ENCODE results near the gene PCMT1. TPM values are rescaled to one million over a fixed set of nuclear protein-coding genes. Genes with fewer than 3 reads are reported as not detected.
"Not testable (repeated sequence)": the region's sequence is repeated elsewhere in the genome, so short reads cannot be mapped to it uniquely, and the experiment has no call there.

Gene PCMT1
- total RNA-seq, 2 donors from 2014 or later = 68.5 to 72.6 TPM

DNA sequence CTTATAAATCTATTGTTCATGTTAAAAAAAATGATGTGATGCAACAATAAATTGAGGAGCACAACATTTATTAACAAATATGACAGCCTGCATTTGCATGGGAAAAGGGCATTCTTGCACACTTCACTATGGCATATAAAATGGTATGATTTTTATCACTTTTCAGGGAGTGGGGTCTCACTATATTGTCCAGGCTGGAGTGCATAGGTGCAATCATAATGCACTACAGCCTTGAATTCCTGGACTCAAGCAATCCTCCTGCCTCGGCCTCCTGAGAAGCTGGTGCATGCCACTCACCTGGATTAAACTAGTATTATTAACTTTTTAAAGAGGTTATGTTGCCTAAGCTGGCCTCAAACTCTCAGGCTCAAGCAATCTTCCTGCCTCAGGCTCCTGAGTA is 14.6 kb upstream of the PCMT1 start:
- H3K4me3 ChIP-seq (ENCODE audit: low read length) = no peak overlapping the region
- H3K27ac Mint-ChIP-seq = no peak overlapping the region
- peaks cover 66% of the 10 kb centered on the region for H3K36me3 ChIP-seq (ENCODE audit: control insufficient read depth, insufficient read depth, low read length)
- H3K9me3 ChIP-seq (ENCODE audit: control insufficient read depth, low read length) = no peaks in the 10 kb centered on the region
- no peaks in the 10 kb centered on the region for H3K9me3 Mint-ChIP-seq
- peaks cover 1% of the 10 kb centered on the region for H3K27me3 Mint-ChIP-seq (ENCODE audit: insufficient read depth)
- no peaks in the 10 kb centered on the region for H3K4me1 Mint-ChIP-seq
- peaks cover 58% of the 10 kb centered on the region for H3K36me3 Mint-ChIP-seq (ENCODE audit: low read depth)
- DNase-seq = no peak
- no peaks in the 10 kb centered on the region for H3K4me1 ChIP-seq (ENCODE audit: control insufficient read depth, insufficient read depth, low read length)
- H3K27ac ChIP-seq (ENCODE audit: low read depth, low read length) = no peak overlapping the region
- WGBS, 2 experiments (ENCODE audit: insufficient coverage in 1 of 2, insufficient read length in 1 of 2) = 89% methylated on average over 1 of the region's 1 CpG; no CpG with 5 or more reads in 1 of the 2 experiments
- H3K27me3 ChIP-seq (ENCODE audit: control insufficient read depth, insufficient read depth, low read length, poor library complexity, severe bottlenecking) = no peaks in the 10 kb centered on the region
- H3K9ac ChIP-seq (ENCODE audit: extremely low read depth, low read length, poor library complexity, severe bottlenecking) = no peak overlapping the region
- TF ChIP-seq, protein P1, sequence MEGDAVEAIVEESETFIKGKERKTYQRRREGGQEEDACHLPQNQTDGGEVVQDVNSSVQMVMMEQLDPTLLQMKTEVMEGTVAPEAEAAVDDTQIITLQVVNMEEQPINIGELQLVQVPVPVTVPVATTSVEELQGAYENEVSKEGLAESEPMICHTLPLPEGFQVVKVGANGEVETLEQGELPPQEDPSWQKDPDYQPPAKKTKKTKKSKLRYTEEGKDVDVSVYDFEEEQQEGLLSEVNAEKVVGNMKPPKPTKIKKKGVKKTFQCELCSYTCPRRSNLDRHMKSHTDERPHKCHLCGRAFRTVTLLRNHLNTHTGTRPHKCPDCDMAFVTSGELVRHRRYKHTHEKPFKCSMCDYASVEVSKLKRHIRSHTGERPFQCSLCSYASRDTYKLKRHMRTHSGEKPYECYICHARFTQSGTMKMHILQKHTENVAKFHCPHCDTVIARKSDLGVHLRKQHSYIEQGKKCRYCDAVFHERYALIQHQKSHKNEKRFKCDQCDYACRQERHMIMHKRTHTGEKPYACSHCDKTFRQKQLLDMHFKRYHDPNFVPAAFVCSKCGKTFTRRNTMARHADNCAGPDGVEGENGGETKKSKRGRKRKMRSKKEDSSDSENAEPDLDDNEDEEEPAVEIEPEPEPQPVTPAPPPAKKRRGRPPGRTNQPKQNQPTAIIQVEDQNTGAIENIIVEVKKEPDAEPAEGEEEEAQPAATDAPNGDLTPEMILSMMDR (conservative IDR thresholded peaks at IDR 0.05) = no peak
- no peak overlapping the region for H3K4me3 Mint-ChIP-seq

- not testable (repeated sequence) for H3K9me3 ChIP-seq (ENCODE audit: control insufficient read depth, low read length); H3K4me1 ChIP-seq (ENCODE audit: control insufficient read depth, insufficient read depth, low read length); H3K27me3 ChIP-seq (ENCODE audit: control insufficient read depth, insufficient read depth, low read length, poor library complexity, severe bottlenecking); DNase-seq; H3K9me3 Mint-ChIP-seq; H3K9ac ChIP-seq (ENCODE audit: extremely low read depth, low read length, poor library complexity, severe bottlenecking); H3K27me3 Mint-ChIP-seq (ENCODE audit: insufficient read depth); H3K27ac ChIP-seq (ENCODE audit: low read depth, low read length)
- 90 to 92% methylated on average over 7 to 10 of the region's 10 CpGs for WGBS, 2 experiments (ENCODE audit: insufficient coverage in 1 of 2, insufficient read length in 1 of 2)
- Histone ChIP-seq H3K36me3 (ENCODE audit: control insufficient read depth, insufficient read depth, low read length) (peaks cover 33% of the 10 kb centered on the region), H3K4me3 (ENCODE audit: low read length) (peak overlapping the region; percentile 99)
- peak overlapping the region; percentile 95 for H3K27ac Mint-ChIP-seq
- peaks cover 31% of the 10 kb centered on the region for H3K36me3 Mint-ChIP-seq (ENCODE audit: low read depth)
- peak overlapping the region; percentile 97 for H3K4me3 Mint-ChIP-seq
- peaks cover 10% of the 10 kb centered on the region for H3K4me1 Mint-ChIP-seq
These were observed 4.3 kb upstream of the PCMT1 start for GRCh38 chr6:149745252-149745651.

DNA sequence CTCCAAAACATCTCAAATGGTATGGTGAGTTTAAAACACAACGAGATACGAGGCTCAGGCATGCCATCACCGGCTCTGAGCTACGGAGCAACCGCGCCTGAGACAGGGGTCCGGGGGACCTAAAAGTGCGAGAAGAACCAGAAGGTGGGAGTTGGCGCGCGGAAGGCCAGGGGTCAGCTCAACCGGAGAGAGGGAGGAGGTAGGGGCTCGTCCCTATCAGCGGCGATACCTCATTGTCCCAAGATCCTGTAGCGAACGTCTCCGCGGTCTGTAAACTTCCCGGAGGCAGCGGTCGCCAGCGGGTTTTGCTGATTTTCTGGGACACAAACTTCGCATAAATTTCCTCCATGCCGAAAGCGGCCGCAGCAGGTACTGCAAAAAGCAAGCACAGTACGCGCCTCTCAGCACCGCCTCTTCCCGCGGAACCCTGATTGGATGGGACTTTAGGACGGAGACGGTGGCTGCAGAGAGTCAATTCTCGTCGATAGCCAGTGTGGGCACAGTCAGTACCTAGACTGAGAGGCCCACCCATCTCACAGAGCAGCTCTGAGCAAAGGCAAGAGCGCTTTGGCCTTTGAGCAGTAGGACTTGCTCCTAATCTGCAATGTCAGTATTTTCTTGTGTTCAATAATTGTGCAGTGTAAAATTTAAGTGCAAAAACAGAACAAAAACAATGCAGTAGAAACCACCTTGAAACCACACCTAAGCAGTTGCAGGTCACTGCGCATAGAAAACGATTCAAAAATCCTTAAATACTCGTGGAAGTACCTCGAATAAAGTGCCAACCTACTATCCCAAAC is 3.2 kb upstream of the PCMT1 start, which contains the start of gene NUP43:
Gene NUP43, minus strand, starts transcription at position 383 of the 800 bp plus-strand sequence. Its CDS starts 34 bp downstream, at position 349.
- Histone ChIP-seq H3K9me3 (ENCODE audit: control insufficient read depth, low read length) (no peaks in the 10 kb centered on the region), H3K4me3 (ENCODE audit: low read length) (peak within 1 kb of the TSS; percentile 99), H3K27me3 (ENCODE audit: control insufficient read depth, insufficient read depth, low read length, poor library complexity, severe bottlenecking) (no peaks in the 10 kb centered on the region), H3K27ac (ENCODE audit: low read depth, low read length) (no peak within 1 kb of the TSS), H3K4me1 (ENCODE audit: control insufficient read depth, insufficient read depth, low read length) (peaks cover 3% of the 10 kb centered on the region), H3K9ac (ENCODE audit: extremely low read depth, low read length, poor library complexity, severe bottlenecking) (peak within 1 kb of the TSS; percentile 85), H3K36me3 (ENCODE audit: control insufficient read depth, insufficient read depth, low read length) (peaks cover 23% of the 10 kb centered on the region)
- no peaks in the 10 kb centered on the region for H3K27me3 Mint-ChIP-seq (ENCODE audit: insufficient read depth)
- peaks cover 22% of the 10 kb centered on the region for H3K36me3 Mint-ChIP-seq (ENCODE audit: low read depth)
- no peaks in the 10 kb centered on the region for H3K9me3 Mint-ChIP-seq
- 7 to 9% methylated on average over 34 to 41 of the region's 41 CpGs for WGBS, 2 experiments (ENCODE audit: insufficient coverage in 1 of 2, insufficient read length in 1 of 2)
- TF ChIP-seq, protein P1 (conservative IDR thresholded peaks at IDR 0.05) = peak; percentile 76
- H3K4me3 Mint-ChIP-seq = peak within 1 kb of the TSS; percentile 97
- H3K27ac Mint-ChIP-seq = peak within 1 kb of the TSS; percentile 95
- peak; percentile 98 for DNase-seq
- peaks cover 16% of the 10 kb centered on the region for H3K4me1 Mint-ChIP-seq

- not testable (repeated sequence) for H3K27me3 Mint-ChIP-seq (ENCODE audit: insufficient read depth); H3K9me3 Mint-ChIP-seq; H3K4me1 ChIP-seq (ENCODE audit: control insufficient read depth, insufficient read depth, low read length); H3K36me3 Mint-ChIP-seq (ENCODE audit: low read depth); H3K9ac ChIP-seq (ENCODE audit: extremely low read depth, low read length, poor library complexity, severe bottlenecking); H3K36me3 ChIP-seq (ENCODE audit: control insufficient read depth, insufficient read depth, low read length); H3K9me3 ChIP-seq (ENCODE audit: control insufficient read depth, low read length); DNase-seq; H3K27me3 ChIP-seq (ENCODE audit: control insufficient read depth, insufficient read depth, low read length, poor library complexity, severe bottlenecking)
- peaks cover 16% of the 10 kb centered on the region for H3K4me1 Mint-ChIP-seq
- H3K27ac Mint-ChIP-seq = peak overlapping the region; percentile 88
- peak overlapping the region; percentile 82 for H3K4me3 Mint-ChIP-seq
- H3K27ac ChIP-seq (ENCODE audit: low read depth, low read length) = peak overlapping the region; percentile 57
- peak overlapping the region; percentile 90 for H3K4me3 ChIP-seq (ENCODE audit: low read length)
- 0 to 1% methylated on average over 17 to 23 of the region's 38 CpGs for WGBS, 2 experiments (ENCODE audit: insufficient coverage in 1 of 2, insufficient read length in 1 of 2)
These were observed 403 bp upstream of the PCMT1 start for GRCh38 chr6:149749082-149749593.

Measured in endodermal cell (in vitro differentiated cells).